AG09309 (cell line): ENCODE data around the gene ALLC.

Experiments
- DNase-seq: peaks from one replicate; pipeline ENCODE4 v3.0.0-alpha.2; 2010; ENCODE audit warnings: low read depth
- H3K4me3 ChIP-seq: 2 replicates; pipeline ENCODE4 v1.5.1; 2011; ENCODE audit warnings: mild to moderate bottlenecking, low read depth, low read length, moderate library complexity; ENCODE audit not compliant: control insufficient read depth
- TF ChIP-seq, protein P1 (sequence below): IDR thresholded peaks from 2 replicates; pipeline ENCODE4 v1.5.1; 2011; ENCODE audit warnings: mild to moderate bottlenecking, low read depth, low read length, inconsistent platforms; ENCODE audit not compliant: insufficient read depth, control insufficient read depth; ENCODE audit errors: missing control alignments

ALLC gene

DNA sequence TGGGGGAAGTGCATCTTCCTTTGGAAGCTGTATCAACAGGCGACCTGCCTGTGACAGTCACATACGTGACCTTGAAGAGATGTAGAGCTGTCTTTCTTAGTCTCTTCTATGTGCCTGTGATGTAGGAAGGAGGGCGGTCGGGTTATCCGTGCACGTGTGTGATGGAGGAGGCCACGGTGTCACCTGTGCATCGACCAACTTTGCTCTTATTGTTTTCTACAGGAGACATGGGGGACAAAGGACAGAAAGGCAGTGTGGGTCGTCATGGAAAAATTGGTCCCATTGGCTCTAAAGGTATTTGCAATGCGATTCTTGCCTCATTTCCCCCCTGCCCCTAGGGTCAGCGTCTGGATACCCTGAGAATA is 20.7 kb upstream of the ALLC start:
- TF ChIP-seq, protein P1, sequence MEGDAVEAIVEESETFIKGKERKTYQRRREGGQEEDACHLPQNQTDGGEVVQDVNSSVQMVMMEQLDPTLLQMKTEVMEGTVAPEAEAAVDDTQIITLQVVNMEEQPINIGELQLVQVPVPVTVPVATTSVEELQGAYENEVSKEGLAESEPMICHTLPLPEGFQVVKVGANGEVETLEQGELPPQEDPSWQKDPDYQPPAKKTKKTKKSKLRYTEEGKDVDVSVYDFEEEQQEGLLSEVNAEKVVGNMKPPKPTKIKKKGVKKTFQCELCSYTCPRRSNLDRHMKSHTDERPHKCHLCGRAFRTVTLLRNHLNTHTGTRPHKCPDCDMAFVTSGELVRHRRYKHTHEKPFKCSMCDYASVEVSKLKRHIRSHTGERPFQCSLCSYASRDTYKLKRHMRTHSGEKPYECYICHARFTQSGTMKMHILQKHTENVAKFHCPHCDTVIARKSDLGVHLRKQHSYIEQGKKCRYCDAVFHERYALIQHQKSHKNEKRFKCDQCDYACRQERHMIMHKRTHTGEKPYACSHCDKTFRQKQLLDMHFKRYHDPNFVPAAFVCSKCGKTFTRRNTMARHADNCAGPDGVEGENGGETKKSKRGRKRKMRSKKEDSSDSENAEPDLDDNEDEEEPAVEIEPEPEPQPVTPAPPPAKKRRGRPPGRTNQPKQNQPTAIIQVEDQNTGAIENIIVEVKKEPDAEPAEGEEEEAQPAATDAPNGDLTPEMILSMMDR: no peak
- DNase-seq: no peak
- no peak overlapping the region for H3K4me3 ChIP-seq

DNA sequence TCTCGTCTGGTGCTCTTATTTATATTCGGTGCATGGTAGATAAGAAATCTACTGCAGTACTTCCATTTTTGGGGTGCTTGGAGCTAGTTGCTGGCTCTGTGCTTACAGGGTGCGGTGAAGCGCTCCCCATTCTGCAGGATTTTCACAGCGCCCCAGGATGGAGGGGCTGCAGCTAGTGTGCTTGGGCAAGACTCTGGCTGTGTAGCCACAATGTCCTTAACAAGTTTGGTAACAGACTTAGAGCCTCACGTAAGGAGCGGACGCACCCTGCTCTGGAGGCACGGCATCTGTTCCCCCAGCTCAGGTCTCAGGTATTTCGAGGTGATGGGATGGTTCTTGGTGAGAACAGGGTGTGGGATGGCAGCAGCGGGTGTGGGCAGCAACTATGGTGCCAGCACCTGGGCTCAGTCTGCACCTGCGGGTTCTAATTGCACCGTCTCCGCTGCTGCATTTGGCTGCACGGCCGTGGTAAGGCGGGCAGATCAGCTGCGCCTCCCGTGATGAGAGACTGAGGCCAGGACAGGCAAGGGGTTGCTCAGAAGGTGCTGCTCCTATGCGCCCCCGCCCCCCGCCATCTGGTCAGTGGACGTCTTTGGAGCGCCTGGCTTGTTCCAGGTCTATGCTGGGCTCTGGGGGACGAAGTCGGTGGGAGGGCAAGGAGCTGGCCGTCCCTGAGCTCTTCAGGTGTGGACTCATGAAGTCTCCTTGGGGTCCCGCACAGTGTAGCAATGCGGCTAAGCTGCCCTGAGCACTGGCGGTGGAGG is 20.1 kb upstream of the ALLC start:
- DNase-seq: no peak
- no peak overlapping the region for H3K4me3 ChIP-seq
- TF ChIP-seq, protein P1: no peak

DNA sequence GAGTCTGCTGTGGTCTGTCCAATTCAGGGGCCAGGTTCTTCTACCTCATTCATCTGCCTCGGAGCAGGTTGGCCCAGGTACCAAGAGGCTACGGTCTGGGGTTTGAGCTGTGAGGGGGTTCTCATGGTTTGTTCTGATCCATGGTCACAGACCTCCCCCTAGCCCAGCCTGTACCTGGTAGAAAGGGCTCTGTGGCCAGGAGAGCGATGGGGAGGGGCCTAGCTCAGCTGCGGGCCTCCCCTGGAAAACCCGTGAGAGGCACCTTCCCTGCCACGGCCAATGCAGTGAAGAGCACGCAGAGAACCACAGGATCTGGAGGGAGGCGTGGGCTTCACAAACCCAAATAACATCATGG is 19.6 kb upstream of the ALLC start:
- no peak overlapping the region for H3K4me3 ChIP-seq
- DNase-seq: no peak
- TF ChIP-seq, protein P1: no peak

DNA sequence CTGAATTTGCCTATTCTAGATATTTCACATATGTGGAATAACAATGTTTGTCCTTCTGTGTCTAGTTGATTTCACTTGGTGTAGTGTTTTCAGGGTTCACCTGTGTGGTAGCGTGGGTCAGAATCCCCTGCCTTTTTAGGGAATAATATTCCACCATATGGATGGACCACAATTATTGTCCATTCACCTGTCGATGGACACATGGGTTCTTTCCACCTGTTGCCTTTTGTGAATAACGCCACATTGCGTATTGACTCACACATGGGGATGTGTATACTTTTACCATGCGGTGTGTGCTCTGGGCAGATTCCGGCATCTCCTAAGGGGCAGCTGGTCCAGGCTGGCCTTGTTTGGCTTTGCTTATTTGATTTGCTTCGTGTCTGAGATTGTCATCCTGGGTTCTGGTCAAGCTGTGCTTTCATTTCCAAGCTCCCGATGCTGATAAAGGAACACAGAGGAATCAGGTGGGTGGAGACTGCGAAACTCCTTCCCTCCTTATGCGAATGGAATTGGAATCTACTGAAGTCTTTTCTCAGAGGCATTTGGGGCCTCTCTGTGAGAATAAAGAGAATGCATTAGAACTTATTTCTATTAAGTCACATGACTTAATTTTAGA is 18.9 kb upstream of the ALLC start:
- TF ChIP-seq, protein P1: no peak
- no peak overlapping the region for H3K4me3 ChIP-seq
- no peak for DNase-seq

DNA sequence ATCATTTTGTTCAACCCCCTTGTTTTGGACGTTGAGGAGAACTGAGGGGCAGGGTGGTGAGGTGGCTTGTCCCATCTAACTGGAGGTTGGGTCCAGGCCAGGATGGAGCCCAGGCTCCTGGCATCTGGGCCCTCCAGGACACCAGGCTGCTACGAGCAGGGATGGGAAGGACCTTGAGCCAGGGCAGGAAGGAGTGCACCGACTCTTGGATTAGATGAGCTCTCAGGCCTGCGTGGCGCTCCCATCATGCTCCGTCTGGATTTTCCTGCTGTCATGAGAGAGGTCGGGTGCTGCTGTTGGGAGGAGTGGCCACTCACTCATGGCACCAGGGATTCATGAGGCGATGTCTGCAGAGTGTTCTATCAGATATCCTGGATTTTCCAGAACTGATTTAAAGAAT is 18.3 kb upstream of the ALLC start:
- H3K4me3 ChIP-seq: no peak overlapping the region
- TF ChIP-seq, protein P1: no peak
- no peak for DNase-seq

DNA sequence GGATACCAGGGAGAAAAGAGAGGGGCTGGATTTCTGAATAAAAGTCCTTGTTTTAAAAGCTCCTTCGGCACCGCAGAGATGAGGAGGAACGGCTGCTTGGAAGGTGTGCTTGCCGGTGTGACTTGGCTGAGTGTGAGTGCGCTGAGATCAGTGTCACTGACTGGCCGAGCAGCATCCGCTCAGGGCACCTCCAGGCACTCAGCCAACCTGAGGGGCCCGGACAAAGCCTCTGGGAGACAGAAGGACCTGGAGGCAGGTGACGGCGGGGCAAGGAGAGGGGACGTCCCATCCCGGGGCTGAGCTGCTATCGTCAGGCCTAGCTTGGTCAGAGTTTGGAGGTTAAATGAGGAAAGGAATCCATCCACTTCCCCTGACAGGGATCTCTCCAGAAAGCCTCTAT is 16.8 kb upstream of the ALLC start:
- H3K4me3 ChIP-seq: no peak overlapping the region
- no peak for DNase-seq
- TF ChIP-seq, protein P1: no peak
